ENCODE measurements around the gene ASCC1. TPM values are rescaled to one million over a fixed set of nuclear protein-coding genes. Genes with fewer than 3 reads are reported as not detected.

The ASCC1 gene
- polyA plus RNA-seq, 1 donor (not counting 4 experiments of a cell fraction or from before 2014, with no cell fraction given) = 32.9 TPM

- FAIRE-seq (no peak), DNase-seq (ENCODE audit: low read depth, low spot score) (no peak)
- no peaks in the 10 kb centered on the region for H3K9me1 ChIP-seq (ENCODE audit: control insufficient read depth, extremely low read depth, insufficient read depth, low read length)
- no peaks in the 10 kb centered on the region for H3K79me2 ChIP-seq (ENCODE audit: control insufficient read depth, insufficient read depth, low read length)
- TF ChIP-seq CTCF (optimal IDR thresholded peaks at IDR 0.05 in 1 of 3, IDR thresholded peaks at IDR 0.05 in 1 of 3, conservative IDR thresholded peaks at IDR 0.05 in 1 of 3; ENCODE audit: extremely low read depth in 1 of 3, insufficient read depth in 2 of 3, low read length in 3 of 3) = no peak
- TF ChIP-seq EZH2 (IDR thresholded peaks at IDR 0.05; ENCODE audit: low read length) = no peak
- H3K4me3 ChIP-seq (ENCODE audit: control insufficient read depth in 2 of 3, extremely low read depth in 1 of 3, insufficient read depth in 2 of 3, low read depth in 1 of 3, low read length in 3 of 3) = no peak overlapping the region
- H2AFZ ChIP-seq (ENCODE audit: control insufficient read depth, low read length) = no peak overlapping the region
- dilution Hi-C loops (cut with MboI; ENCODE audit: extremely low pct_ligation_motif_present, low sequenced_read_pairs) = no loop called here
- no peak overlapping the region for H3K9ac ChIP-seq (ENCODE audit: control insufficient read depth, extremely low read depth, insufficient read depth, low read length)
- no peaks in the 10 kb centered on the region for H3K36me3 ChIP-seq (ENCODE audit: control insufficient read depth in 2 of 2, extremely low read depth in 1 of 2, insufficient read depth in 2 of 2, low read length in 2 of 2)
- no peaks in the 10 kb centered on the region for H4K20me1 ChIP-seq (ENCODE audit: control insufficient read depth, extremely low read depth, insufficient read depth, low read length)
- no peaks in the 10 kb centered on the region for H3K27me3 ChIP-seq (ENCODE audit: control insufficient read depth, extremely low read depth, insufficient read depth, low read length)
- no peak overlapping the region for H3K27ac ChIP-seq (ENCODE audit: control insufficient read depth, insufficient read depth, low read length)
- H3K4me2 ChIP-seq (ENCODE audit: control insufficient read depth, extremely low read depth, insufficient read depth, low read depth, low read length) = no peak overlapping the region
- peaks cover 6% of the 10 kb centered on the region for H3K4me1 ChIP-seq (ENCODE audit: control insufficient read depth, extremely low read depth, insufficient read depth, low read length)
- no peaks in the 10 kb centered on the region for H3K9me3 ChIP-seq (ENCODE audit: control insufficient read depth, low read depth, low read length)
Measured at GRCh38 chr10:72067463-72068125, 148.5 kb downstream of the ASCC1 start.

DNA sequence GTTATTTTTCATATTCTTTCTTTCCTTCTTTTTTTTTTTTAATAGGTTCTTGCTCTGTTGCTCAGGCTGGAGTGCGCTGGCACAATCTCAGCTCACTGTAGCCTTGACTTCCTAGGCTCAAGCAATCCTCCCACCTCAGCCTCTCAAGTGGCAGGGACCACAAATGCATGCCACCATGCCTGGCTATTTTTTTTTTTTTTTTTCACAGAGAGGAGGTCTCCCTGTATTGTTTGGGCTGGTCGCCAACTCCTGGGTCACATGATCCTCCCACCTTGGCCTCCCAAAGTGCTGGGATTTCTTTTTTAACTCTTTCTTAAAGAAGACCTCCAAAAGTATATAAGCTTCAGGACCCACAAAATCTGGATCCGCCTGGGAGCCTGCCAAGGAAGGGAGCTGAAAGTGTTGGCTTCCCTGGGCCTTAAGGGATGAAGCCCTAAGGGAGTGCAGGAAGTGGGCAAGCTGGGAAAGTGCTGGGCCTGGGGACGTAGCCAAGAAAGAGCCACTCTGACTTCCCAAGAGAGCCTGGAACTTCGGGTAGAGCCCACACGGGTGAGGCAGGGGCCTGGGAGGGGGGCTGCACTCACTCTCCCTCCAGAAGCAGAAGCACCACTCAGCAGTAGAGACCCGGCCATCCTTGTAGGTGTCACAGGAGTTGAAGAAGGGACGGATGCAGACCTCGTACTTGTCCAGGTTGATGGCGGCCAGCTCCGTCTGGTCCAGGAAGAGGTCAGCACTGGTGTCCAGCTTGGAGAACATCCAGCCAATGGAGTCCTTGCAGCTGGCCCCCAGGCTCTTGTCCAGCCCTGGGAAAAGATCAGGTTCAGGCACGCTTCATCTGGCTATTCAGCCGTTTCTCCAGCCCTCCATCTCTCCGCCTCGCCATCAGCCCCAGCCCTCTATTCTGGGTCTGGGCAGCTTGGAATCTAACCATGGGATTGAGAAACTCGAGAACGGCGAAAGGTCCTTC is 149.5 kb downstream of the ASCC1 start:
- no peak for DNase-seq (ENCODE audit: low read depth, low spot score)
- no peaks in the 10 kb centered on the region for H3K27me3 ChIP-seq (ENCODE audit: control insufficient read depth, extremely low read depth, insufficient read depth, low read length)

More for the DNA sequence above, 149.5 kb downstream of the ASCC1 start:
- Histone ChIP-seq H2AFZ (ENCODE audit: control insufficient read depth, low read length) (no peak overlapping the region), H3K9ac (ENCODE audit: control insufficient read depth, extremely low read depth, insufficient read depth, low read length) (no peak overlapping the region), H3K79me2 (ENCODE audit: control insufficient read depth, insufficient read depth, low read length) (no peaks in the 10 kb centered on the region), H3K9me1 (ENCODE audit: control insufficient read depth, extremely low read depth, insufficient read depth, low read length) (no peaks in the 10 kb centered on the region), H3K36me3 (ENCODE audit: control insufficient read depth in 2 of 2, extremely low read depth in 1 of 2, insufficient read depth in 2 of 2, low read length in 2 of 2) (no peaks in the 10 kb centered on the region), H4K20me1 (ENCODE audit: control insufficient read depth, extremely low read depth, insufficient read depth, low read length) (no peaks in the 10 kb centered on the region), H3K9me3 (ENCODE audit: control insufficient read depth, low read depth, low read length) (no peaks in the 10 kb centered on the region), H3K4me1 (ENCODE audit: control insufficient read depth, extremely low read depth, insufficient read depth, low read length) (peaks cover 6% of the 10 kb centered on the region), H3K4me3 (ENCODE audit: control insufficient read depth in 2 of 3, extremely low read depth in 1 of 3, insufficient read depth in 2 of 3, low read depth in 1 of 3, low read length in 3 of 3) (no peak overlapping the region), H3K27ac (ENCODE audit: control insufficient read depth, insufficient read depth, low read length) (no peak overlapping the region), H3K4me2 (ENCODE audit: control insufficient read depth, extremely low read depth, insufficient read depth, low read depth, low read length) (no peak overlapping the region)
- FAIRE-seq = no peak
- dilution Hi-C loops (cut with MboI; ENCODE audit: extremely low pct_ligation_motif_present, low sequenced_read_pairs) = no loop called here
- TF ChIP-seq CTCF (optimal IDR thresholded peaks at IDR 0.05 in 1 of 3, IDR thresholded peaks at IDR 0.05 in 1 of 3, conservative IDR thresholded peaks at IDR 0.05 in 1 of 3; ENCODE audit: extremely low read depth in 1 of 3, insufficient read depth in 2 of 3, low read length in 3 of 3) = no peak
- TF ChIP-seq EZH2 (IDR thresholded peaks at IDR 0.05; ENCODE audit: low read length) = no peak

Measured in keratinocyte (primary cell).